Suppressor macrophage (primary cell): ENCODE measurements around the gene RFXANK.
A peak's percentile ranks its signal among the peaks of the same experiment; 100 is the strongest.
"Not testable (repeated sequence)": the region's sequence is repeated elsewhere in the genome, so short reads cannot be mapped to it uniquely, and the experiment has no call there.

Source experiments
- DNase-seq, 4 experiments: peaks; one replicate each; pipeline ENCODE4 v3.0.0-alpha.2; 2020 to 2022
- total RNA-seq, 17 experiments: gene quantifications; one replicate each; lab custom pipeline; 2026; ENCODE audit warnings: mixed read lengths in 6 of 17, inconsistent platforms in 3 of 17; lab: John Stamatoyannopoulos, UW

RFXANK gene, protein sequence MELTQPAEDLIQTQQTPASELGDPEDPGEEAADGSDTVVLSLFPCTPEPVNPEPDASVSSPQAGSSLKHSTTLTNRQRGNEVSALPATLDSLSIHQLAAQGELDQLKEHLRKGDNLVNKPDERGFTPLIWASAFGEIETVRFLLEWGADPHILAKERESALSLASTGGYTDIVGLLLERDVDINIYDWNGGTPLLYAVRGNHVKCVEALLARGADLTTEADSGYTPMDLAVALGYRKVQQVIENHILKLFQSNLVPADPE
- total RNA-seq: 9.9 to 30.9 (median 16.4) reads per million in 17 experiments

- peak; percentile 99 to 100 (median 100) for DNase-seq
Observed at GRCh38 chr19:19192078-19192882, at the start of gene RFXANK, which contains the start of gene BORCS8. RFXANK (plus strand) TSS chr19:19192258; CDS start chr19:19193947, 1,689 bp downstream. BORCS8 (minus strand) TSS chr19:19192152; CDS start chr19:19192117, 35 bp downstream.

- no peak for DNase-seq
Observed at GRCh38 chr19:19142347-19142746, 49.7 kb upstream of the RFXANK start.

- no peak for DNase-seq
Observed at GRCh38 chr19:19145281-19145680, 46.8 kb upstream of the RFXANK start.

DNA sequence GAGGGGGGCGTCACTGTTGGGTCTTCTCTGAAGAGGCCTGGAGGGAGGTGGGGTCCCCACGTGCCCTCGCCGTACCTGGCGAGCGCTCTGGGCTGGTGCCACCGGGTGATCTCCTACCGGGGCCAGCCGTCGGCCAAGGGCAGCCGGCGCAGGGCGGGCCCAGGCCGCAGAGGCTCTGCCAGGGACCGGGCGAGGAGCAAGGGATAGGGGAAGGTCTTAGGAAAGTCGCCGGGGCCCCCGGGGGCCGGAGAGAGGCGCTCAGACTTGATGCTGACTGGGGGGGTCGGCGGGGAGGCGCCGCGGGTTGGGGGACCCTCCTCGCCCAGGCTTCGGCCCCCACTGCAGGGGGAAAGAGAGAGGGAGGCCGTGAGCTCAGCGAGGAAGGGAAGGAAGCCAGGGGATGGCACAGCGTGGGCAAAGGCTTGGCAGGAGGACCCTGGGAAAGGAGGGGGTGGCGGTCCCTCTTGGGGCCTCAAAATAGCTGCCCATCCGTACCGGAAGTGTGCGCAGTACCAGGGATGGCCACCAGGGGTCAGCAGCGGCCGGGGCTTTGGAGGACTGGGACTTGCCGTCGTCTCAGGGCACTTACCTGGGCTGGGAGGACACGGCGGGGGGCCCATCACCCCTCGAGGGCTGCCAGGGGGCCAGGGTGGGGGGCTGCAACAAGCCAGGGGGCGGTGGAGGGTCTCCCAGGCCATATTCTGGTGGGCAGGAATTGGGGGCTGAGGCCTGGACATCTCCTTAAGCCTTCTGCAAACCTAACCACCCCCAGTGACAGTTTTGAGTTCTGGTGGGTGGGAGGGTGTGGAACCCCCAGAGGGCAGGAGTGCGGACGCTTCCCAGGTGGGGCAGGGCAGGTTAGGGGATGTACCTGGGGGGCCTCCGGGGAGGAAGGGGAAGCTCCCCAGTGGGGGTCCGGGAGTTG is 46.1 kb upstream of the RFXANK start:
- peak; percentile 70 to 91 (median 80) for DNase-seq

- no peak for DNase-seq
Observed at GRCh38 chr19:19146865-19147264, 45.2 kb upstream of the RFXANK start.

DNA sequence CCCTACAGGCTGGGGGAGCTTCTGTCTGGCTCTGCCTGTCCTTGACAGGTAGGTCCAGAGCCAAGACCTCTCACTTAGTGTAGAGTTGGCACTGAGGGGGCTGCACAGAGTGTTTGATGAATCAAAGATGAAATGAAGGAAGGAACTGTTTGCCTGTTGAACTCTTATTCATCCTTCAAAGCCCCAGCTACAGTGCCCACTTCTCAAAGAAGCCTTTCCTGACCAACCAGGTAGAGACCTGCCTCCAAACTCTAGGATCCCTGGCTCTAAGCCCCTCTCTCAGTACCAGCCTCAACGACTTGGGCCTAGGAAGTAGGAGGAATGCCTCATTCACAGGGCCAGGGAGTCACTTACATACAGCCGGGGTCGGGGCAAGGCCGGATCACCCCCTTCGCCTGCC is 44.7 kb upstream of the RFXANK start:
- DNase-seq: no peak

GRCh38 chr19:19148504-19148903 is 43.6 kb upstream of the RFXANK start:
- DNase-seq: not testable (repeated sequence)

GRCh38 chr19:19149435-19149834 is 42.6 kb upstream of the RFXANK start:
- DNase-seq: no peak

GRCh38 chr19:19151418-19151817 is 40.6 kb upstream of the RFXANK start:
- DNase-seq: no peak

DNA sequence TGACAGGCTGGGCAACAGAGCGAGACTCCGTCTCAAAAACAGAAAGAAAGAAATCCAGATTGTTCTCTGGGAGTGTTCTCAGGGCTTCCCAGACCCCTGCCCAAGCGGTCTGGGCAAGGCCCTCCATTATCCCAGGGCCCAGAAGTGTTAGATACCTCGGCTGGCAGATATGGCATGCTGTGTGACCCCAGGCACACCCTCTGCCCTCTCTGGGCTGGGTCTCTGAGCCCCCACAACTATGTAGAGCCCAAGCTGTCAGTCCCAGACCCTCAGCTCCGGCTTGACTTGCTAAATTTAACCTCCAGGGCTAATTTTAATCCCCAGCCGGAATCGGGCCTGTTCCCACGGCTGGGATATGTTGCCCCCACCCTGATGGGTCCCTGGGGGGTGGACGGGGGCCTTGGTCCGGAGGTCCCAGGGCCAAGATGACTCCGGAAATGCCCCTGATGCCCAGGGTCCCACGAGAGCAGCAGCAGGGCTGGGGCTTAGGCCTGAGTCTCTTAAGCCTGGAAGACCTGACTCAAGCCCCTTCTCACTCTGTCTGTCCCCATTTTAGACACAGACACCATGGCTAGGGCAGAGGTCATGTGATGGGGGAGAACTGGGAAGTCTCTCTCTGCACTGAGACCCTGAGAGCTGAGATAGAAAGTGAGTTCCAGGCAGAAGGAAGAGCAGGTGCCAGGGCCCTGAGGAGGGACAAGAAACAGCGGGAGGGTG is 39.2 kb upstream of the RFXANK start:
- no peak for DNase-seq

DNA sequence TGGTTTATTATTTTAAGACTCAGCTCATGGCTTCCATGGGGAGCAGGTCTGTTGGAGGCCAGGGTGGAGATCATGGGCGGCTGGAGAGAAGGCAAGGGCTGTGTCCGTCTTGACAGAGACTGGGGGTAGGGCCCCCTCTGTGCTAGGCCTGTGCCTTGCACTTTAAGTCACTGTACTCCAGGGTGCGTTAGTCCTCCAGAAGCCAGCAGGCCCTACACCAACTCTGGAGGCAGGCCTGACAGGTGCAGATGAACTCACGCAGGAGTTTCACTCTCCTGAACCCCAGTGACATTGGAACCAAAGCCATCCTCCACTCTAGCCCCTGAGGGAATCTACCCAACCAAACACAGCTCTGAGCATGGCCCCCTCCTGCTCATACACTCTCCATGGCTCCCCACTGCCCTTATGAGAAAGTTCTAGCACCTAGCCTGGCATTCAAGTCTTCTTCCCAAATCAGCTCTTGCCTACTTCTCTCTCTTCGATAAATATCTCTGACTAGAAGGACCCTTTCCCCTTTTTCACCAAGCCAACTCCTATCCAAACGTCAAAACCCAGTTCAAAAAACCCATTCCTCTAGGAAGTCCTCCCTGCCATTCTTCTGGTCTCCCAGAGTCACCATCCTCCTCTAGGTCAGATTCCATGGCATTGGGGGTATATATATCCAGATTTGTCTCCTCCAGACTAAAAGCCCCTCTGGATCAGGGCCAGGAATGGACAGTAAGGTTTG is 37.1 kb upstream of the RFXANK start:
- DNase-seq: no peak

DNA sequence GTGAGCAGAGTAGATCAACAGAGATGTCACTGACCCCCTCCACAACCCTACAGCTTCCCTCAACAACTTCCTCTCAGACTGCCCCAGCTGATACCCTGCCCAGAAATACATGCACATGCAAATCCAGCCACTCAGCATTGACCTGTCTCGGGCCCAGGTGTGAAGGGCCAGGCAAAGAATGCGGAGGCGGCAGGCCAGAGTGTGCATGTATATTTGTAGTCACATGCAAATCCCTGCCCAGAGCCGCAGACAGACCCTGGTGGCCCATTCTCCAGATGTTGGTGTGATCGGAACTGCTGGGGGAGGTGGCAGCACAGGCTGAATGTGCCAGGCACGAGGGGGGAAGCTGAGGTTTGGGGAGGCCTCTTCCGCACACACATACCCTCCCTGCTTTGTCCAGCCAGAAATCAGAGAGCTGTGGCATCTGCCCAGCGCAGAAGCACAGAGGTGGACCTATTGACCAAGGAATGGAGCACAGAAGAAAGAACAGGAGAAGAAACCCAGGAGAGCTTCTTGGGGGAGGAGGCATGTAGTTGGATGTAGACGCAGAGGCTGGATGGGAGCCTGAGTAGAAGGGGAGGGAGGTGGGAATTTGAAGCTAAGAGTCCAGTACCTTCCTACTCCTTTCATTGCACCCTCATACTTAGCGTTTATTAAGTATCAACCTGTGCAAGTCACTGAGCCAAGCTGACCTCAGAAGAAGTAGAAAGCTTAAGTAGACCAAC is 36.4 kb upstream of the RFXANK start:
- DNase-seq: no peak

GRCh38 chr19:19157808-19158207 is 34.2 kb upstream of the RFXANK start:
- no peak for DNase-seq

DNA sequence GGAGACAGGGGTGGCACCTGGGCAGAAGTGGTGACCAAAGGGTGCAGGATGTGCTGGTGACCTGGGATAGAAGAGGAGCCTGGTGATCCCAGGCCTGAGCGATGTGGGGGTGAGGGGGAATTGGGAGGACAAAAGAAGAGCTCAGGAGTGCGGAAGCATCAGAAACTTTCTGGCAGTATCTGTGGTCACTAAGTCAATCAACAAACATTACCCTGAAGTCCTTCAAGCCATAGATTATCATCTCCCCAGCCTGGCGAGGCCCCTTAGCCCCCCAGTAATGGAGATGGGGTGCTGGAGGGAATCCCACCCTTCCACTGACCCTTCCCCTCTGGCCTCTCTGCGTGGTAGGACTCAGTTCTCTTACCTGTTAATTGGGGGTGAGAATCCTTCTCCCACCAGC is 32.5 kb upstream of the RFXANK start:
- no peak for DNase-seq

- DNase-seq: peak in 1 of 4 experiments; percentile 25
Observed at GRCh38 chr19:19160461-19161035, 31.5 kb upstream of the RFXANK start.

- DNase-seq: no peak
Observed at GRCh38 chr19:19162495-19162894, 29.6 kb upstream of the RFXANK start.

DNA sequence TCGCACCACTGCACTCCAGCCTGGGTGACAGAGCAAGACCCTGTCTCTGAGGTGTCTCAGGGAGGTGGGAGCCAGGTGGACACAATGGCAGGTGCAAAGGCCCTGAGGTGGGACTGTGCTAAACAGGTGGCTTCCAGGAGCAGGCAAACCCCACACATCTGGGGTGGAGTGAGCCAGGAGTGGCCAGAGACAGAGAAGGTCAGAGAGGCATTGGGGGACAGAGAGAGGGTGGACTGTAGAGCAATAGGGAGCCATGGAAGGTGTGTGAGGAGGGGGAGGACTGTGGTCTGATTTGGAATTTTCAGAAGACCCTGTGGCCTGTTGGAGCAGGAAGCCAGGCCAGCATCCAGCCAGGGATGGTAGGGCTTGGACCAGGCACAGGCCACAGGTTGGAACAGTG is 26.7 kb upstream of the RFXANK start:
- no peak for DNase-seq

- no peak for DNase-seq
Observed at GRCh38 chr19:19167612-19168011, 24.4 kb upstream of the RFXANK start.

DNA sequence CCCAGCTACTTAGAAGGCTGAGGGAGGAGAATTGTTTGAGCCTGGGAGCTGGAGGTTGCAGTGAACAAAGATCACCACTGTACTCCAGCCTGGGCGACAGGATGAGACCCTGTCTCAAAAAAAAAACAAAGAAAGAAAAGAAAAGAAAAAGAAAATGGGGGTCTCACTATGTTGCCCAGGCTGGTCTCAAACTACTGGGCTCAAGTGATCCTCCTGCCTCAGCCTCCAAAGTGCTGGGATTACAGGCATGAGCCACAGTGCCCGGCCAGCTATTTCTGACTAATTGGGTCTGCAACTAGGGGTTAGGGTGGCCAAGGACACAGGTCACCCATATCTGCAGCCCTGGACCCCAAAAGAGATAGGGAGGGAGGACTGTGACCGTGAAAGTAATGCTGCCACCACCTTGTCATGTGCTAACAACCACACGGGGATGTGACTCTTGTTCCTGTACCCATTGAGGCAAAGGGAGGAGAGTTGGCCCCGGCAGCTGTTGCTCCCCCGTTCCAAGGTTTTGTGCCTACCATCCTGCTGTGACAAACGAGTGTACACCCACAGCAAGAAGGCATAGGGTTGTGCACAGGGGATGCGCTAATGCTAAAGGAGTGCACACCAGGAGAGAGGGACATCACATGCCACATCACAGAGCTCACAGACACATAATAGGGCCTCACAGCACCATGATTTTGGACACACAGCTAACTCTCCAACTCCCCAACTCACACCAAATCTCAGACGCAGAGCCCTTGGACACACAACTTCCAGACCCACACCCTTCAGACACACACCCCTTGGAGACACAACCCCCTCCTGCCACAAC is 22.6 kb upstream of the RFXANK start:
- no peak for DNase-seq
